HG03432 (cell line): Measurements from ENCODE around the gene SLC6A6.

ENCODE experiments used
- ATAC-seq: cut with Tn5 transposase; IDR thresholded peaks from one replicate; pipeline ENCODE4 v1.9.1; 2021; ENCODE audit warnings: mild to moderate bottlenecking, moderate library complexity; ENCODE audit not compliant: unreplicated experiment

The SLC6A6 gene

GRCh38 chr3:14481646-14482036 lies 79.2 kb downstream of the SLC6A6 start:
- ATAC-seq = no peak

- ATAC-seq = no peak
Measured at GRCh38 chr3:14482271-14482721, 79.9 kb downstream of the SLC6A6 start.

DNA sequence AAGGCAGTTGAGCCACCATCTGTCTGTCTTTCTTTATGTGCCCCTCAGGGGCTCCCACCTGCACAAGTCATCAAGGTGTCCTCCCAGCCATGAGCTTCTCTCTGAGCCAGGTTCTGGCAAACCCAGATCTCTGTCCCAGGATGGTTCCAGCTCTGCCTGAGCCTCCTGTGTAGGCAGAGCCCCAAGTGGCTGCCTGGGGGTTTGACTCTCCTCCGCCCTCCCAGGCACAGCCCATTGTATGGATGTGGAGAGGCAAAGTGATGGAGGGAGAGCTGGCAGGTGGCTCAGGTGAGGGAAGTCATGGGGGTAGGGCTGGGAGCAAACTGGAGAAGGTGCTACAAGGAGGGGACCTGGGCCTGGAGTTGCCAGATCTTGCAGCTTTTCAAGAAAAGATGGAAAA lies 80.9 kb downstream of the SLC6A6 start:
- no peak for ATAC-seq

DNA sequence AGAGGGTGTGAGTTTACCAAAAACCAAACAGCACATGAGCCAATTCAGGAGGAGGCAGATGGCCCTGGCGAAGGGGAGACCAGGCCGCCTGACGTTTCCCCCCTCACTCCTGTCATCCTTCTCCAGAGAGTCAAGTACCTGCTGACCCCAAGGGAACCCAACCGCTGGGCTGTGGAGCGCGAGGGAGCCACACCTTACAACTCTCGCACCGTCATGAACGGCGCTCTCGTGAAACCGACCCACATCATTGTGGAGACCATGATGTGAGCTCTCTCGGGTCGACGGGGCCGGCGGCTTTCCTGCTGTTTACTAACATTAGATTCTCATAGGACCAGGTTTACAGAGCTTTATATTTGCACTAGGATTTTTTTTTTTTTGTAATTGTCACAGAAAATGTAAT lies 82.3 kb downstream of the SLC6A6 start:
- no peak for ATAC-seq

DNA sequence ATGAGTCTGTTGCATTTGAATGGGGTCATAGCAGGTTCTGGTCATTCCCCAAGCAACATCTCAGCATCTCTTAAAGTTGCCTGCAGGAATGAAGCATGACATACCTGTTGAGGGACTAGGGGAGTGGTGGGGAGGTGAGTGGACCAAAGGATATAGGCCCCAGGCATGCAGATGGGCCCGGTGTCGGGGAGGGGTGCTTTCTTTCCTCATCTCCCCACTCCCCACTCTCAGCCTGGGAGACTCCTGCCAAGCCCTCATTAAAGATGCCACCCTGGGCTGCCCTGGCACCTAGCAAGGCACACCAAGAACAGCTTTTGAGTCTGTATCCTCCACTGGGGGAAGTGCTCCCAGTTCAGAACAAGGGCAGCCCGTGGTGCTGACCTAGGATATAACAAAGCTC lies 83.6 kb downstream of the SLC6A6 start:
- no peak for ATAC-seq

DNA sequence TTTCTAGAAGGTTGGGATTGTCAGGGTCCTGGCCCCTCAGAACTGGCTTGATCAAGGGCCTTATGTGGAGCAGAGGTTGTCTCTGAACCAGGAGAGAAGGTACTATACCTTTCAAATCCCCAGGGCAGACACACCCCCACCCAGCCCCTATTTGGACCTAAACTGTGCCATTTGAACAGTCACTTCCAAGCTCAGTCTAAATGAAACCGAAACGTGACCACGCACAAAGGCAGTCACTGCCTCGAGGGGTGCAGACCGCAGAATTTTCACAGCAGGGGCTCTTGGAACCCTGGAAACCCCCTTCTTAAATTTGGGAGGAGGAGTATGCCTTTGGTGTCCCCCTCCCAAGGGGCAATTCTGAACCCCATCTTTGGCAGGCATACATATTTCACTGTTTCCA lies 84.1 kb downstream of the SLC6A6 start:
- no peak for ATAC-seq

DNA sequence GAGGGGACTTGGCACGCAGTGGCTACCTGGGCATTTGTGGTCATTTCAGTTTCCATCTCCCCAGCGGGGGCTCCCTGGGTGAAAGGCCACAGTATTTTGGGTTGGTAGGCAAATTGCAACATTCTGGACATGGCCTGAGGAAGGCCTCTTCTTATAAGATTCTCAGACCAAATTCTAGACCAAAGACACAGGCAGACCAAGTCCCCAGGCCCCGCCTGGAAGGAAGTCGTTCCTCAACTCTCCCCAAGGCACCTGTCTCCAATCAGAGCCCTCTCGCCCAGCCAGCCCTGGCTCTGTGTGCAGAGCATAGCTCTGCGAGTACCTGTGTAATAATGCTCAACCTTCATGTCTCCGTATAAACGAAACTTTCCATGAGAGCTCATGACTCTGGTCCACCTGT lies 84.7 kb downstream of the SLC6A6 start:
- ATAC-seq = no peak

DNA sequence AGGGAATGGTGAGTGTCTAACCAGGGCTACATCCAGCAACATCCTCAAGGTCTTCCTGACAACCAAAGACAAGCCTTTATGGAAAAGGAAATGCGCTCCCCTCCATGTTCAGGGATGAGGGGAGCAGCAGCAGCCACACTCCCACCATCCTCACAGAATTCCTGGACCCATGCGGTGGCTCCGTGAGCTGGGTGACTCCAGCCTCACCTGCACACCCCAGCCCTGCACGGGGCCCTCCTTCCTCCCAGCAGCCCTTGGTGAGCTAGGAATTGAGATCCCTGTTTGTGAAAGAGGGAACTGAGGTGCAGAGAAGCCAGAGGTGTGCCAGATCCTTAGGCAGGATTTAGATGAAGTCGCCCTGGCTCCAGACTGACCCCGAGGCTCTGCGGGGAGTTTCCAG lies 85.4 kb downstream of the SLC6A6 start:
- no peak for ATAC-seq

- ATAC-seq = no peak
Measured at GRCh38 chr3:14488286-14489041, 86.1 kb downstream of the SLC6A6 start.

DNA sequence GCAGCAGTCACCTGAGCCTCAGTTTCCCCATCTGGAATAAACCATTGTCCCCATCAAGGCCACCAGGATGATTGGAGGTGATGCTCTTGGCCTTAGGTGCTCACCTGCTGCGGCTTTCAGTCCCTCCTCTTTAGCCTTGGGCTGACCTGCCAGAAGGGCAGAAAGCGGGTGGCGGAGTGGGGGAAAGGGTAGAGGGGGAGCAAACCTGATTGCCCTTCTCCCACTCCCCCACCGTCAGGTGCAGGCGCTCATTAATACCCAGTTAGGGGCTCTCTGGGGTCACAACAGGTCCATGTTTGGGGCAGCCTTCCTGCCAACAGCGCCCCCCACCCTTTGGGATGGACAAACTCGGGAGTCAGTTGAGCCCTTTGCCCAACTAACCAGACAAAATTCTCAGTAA lies 87.2 kb downstream of the SLC6A6 start:
- ATAC-seq = no peak

- no peak for ATAC-seq
Measured at GRCh38 chr3:14490255-14490654, 87.8 kb downstream of the SLC6A6 start.

GRCh38 chr3:14490831-14491230 lies 88.4 kb downstream of the SLC6A6 start:
- ATAC-seq = no peak

- no peak for ATAC-seq
Measured at GRCh38 chr3:14491396-14492190, 89.2 kb downstream of the SLC6A6 start.

- ATAC-seq = no peak
Measured at GRCh38 chr3:14492948-14493881, 90.8 kb downstream of the SLC6A6 start.

- ATAC-seq = no peak
Measured at GRCh38 chr3:14494279-14494972, 92.0 kb downstream of the SLC6A6 start.

- no peak for ATAC-seq
Measured at GRCh38 chr3:14494973-14495300, 92.5 kb downstream of the SLC6A6 start.

- ATAC-seq = no peak
Measured at GRCh38 chr3:14496351-14496750, 93.9 kb downstream of the SLC6A6 start.

DNA sequence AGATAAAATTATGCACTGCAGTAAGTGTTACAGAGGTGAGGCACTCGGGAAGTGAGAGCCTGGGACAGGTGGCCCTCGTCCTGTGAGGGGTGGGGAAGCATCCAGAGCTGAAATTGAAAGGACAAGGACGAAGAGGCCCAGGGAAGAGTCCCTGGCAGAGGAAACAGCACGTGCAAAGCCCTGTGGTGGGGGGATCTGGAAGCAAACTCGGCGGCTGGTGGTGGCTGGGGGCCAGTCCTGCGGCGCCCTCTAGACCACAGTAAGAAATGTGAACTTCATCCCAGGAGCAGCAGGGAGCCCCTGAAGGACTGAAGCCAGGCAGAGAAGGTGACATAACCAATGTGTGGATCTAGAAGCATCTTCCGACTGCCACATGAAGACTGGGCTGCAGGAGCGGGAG lies 94.9 kb downstream of the SLC6A6 start:
- ATAC-seq = no peak

- ATAC-seq = no peak
Measured at GRCh38 chr3:14502472-14502871, 100.1 kb downstream of the SLC6A6 start.

- ATAC-seq = no peak
Measured at GRCh38 chr3:14503033-14503705, 100.8 kb downstream of the SLC6A6 start.
